K562 (cell line): ENCODE measurements around the gene TOGARAM2.

Experiments used
- CBFA2T3 ChIP-seq: fragments of 450-650 bp; IDR thresholded peaks from 2 replicates; pipeline ENCODE4 v1.6.1; 2017
- CEBPB ChIP-seq: fragments of 450-650 bp; IDR thresholded peaks from 2 replicates; pipeline ENCODE4 v1.6.1; 2016; ENCODE audit warnings: missing genetic modification characterization, missing compliant biosample characterization
- EZH2 ChIP-seq: IDR thresholded peaks from 2 replicates; pipeline ENCODE4 v1.6.1; 2012; ENCODE audit warnings: low read depth, mild to moderate bottlenecking, inconsistent platforms, low read length, borderline replicate concordance
- FUS ChIP-seq: fragments of 200-400 bp; formaldehyde crosslinking; optimal IDR thresholded peaks from 2 replicates; pipeline ENCODE3; 2017; ENCODE audit warnings: low read depth, low read length
- HDAC2 ChIP-seq: fragments of 450-650 bp; IDR thresholded peaks from 2 replicates; pipeline ENCODE4 v1.6.1; 2016; ENCODE audit warnings: mild to moderate bottlenecking
- JUN ChIP-seq, 2 experiments: sonication (generic) in 1 of 2; formaldehyde crosslinking in 1 of 2; IDR thresholded peaks; 2 replicates each; pipeline versions ENCODE4 v1.6.1 to v1.8.0; 2012 to 2022; ENCODE audit warnings: borderline replicate concordance in 2 of 2, mild to moderate bottlenecking in 2 of 2, improper control_type of control experiment in 1 of 2, low read depth in 1 of 2, low read length in 1 of 2, missing genetic modification reagents in 1 of 2
- SIN3B ChIP-seq: fragments of 450-650 bp; IDR thresholded peaks from 2 replicates; pipeline ENCODE4 v1.6.1; 2017; ENCODE audit warnings: low read depth, mild to moderate bottlenecking, moderate library complexity
- TF ChIP-seq, protein P1 (sequence below), 2 experiments: fragments of 450-650 bp; formaldehyde crosslinking in 1 of 2; IDR thresholded peaks; 2 replicates each; pipeline versions ENCODE4 v1.4.0 to v1.6.1; 2014 to 2020; ENCODE audit warnings: mild to moderate bottlenecking in 2 of 2, borderline replicate concordance in 1 of 2, low read depth in 1 of 2
- TF ChIP-seq, protein P2 (sequence below), 3 experiments: IDR thresholded peaks in 2 of 3; conservative IDR thresholded peaks in 1 of 3; 2 replicates each; pipeline ENCODE4 v1.5.1; 2011 to 2012; ENCODE audit warnings: low read length in 3 of 3, mild to moderate bottlenecking in 3 of 3, control low read depth in 2 of 3, improper control_type of control experiment in 1 of 3, inconsistent platforms in 1 of 3, low read depth in 1 of 3, mixed read lengths in 1 of 3, moderate library complexity in 1 of 3; ENCODE audit not compliant: insufficient read depth in 2 of 3
- TF ChIP-seq, protein P3 (sequence below): sonication (generic); formaldehyde crosslinking; IDR thresholded peaks from 2 replicates; pipeline ENCODE4 v1.5.0; 2020; ENCODE audit warnings: missing genetic modification reagents

DNA sequence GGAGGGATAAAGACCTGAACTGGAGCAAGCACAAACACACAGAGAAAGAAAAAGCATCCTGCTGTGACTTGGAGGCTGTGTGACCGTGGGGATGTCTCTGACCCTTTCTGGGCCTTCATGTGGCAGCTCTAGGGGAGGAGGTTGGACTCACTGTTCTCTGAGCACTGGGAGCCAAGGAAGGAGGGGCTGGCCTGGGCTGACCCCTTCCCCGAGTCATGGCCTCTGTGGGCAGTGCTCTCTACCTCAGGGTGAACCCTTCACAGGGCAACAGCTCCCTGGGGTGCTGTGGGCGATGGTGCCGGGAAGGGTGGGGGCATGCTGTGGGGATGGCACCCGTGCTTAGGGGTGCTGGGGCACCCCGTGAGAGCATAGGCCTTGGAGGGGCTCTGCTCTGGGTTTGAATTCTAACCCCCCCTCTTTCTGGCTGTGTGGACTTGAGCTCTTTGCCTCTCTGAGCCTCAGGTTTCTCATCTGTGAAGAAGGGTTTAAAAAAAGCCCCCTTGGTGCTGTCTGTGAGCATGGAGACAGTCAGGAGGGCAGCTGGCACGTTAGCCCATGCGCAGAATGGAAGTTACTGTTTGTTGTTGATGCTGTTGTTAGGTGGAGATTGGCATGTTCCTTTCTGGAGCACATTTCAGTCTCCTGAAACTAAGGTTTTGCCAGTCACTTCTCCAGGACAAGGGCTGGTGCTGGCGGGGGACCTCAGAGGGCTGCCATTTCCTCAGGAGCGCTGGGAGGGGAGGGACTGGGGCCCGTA is 700 bp downstream of the TOGARAM2 start:
- no peak for TF ChIP-seq EZH2
- TF ChIP-seq, protein P1, sequence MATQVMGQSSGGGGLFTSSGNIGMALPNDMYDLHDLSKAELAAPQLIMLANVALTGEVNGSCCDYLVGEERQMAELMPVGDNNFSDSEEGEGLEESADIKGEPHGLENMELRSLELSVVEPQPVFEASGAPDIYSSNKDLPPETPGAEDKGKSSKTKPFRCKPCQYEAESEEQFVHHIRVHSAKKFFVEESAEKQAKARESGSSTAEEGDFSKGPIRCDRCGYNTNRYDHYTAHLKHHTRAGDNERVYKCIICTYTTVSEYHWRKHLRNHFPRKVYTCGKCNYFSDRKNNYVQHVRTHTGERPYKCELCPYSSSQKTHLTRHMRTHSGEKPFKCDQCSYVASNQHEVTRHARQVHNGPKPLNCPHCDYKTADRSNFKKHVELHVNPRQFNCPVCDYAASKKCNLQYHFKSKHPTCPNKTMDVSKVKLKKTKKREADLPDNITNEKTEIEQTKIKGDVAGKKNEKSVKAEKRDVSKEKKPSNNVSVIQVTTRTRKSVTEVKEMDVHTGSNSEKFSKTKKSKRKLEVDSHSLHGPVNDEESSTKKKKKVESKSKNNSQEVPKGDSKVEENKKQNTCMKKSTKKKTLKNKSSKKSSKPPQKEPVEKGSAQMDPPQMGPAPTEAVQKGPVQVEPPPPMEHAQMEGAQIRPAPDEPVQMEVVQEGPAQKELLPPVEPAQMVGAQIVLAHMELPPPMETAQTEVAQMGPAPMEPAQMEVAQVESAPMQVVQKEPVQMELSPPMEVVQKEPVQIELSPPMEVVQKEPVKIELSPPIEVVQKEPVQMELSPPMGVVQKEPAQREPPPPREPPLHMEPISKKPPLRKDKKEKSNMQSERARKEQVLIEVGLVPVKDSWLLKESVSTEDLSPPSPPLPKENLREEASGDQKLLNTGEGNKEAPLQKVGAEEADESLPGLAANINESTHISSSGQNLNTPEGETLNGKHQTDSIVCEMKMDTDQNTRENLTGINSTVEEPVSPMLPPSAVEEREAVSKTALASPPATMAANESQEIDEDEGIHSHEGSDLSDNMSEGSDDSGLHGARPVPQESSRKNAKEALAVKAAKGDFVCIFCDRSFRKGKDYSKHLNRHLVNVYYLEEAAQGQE (IDR thresholded peaks at IDR 0.05; ENCODE audit: borderline replicate concordance) = no peak
- TF ChIP-seq, protein P1 (CRISPR knock-in tag; IDR thresholded peaks at IDR 0.05; ENCODE audit: low read depth) = no peak
- no peak for TF ChIP-seq CEBPB (tag)
- TF ChIP-seq CBFA2T3 = no peak
- TF ChIP-seq, protein P2, sequence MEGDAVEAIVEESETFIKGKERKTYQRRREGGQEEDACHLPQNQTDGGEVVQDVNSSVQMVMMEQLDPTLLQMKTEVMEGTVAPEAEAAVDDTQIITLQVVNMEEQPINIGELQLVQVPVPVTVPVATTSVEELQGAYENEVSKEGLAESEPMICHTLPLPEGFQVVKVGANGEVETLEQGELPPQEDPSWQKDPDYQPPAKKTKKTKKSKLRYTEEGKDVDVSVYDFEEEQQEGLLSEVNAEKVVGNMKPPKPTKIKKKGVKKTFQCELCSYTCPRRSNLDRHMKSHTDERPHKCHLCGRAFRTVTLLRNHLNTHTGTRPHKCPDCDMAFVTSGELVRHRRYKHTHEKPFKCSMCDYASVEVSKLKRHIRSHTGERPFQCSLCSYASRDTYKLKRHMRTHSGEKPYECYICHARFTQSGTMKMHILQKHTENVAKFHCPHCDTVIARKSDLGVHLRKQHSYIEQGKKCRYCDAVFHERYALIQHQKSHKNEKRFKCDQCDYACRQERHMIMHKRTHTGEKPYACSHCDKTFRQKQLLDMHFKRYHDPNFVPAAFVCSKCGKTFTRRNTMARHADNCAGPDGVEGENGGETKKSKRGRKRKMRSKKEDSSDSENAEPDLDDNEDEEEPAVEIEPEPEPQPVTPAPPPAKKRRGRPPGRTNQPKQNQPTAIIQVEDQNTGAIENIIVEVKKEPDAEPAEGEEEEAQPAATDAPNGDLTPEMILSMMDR (IDR thresholded peaks at IDR 0.05 in 2 of 3, conservative IDR thresholded peaks at IDR 0.05 in 1 of 3; ENCODE audit: insufficient read depth in 2 of 3, low read depth in 1 of 3, low read length in 3 of 3) = no peak
- no peak for TF ChIP-seq SIN3B
- no peak for TF ChIP-seq JUN (IDR thresholded peaks at IDR 0.05; ENCODE audit: borderline replicate concordance, low read depth, low read length)
- no peak for TF ChIP-seq JUN (CRISPR knock-in tag; IDR thresholded peaks at IDR 0.05; ENCODE audit: borderline replicate concordance)
- no peak for TF ChIP-seq FUS
- TF ChIP-seq HDAC2 = no peak
- TF ChIP-seq, protein P3, sequence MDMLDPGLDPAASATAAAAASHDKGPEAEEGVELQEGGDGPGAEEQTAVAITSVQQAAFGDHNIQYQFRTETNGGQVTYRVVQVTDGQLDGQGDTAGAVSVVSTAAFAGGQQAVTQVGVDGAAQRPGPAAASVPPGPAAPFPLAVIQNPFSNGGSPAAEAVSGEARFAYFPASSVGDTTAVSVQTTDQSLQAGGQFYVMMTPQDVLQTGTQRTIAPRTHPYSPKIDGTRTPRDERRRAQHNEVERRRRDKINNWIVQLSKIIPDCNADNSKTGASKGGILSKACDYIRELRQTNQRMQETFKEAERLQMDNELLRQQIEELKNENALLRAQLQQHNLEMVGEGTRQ = no peak
